Inferior parietal cortex (tissue), 1 donor: ENCODE measurements around the gene FES.
"Not testable (repeated sequence)": the region's sequence is repeated elsewhere in the genome, so short reads cannot be mapped to it uniquely, and the experiment has no call there.

ENCODE experiments used
- DNase-seq: peaks from one replicate; pipeline ENCODE4 v3.0.0-alpha.2; 2016; ENCODE audit errors: extremely low spot score

Gene FES

GRCh38 chr15:90891346-90891949 lies 7.1 kb downstream of the FES start:
- no peak for DNase-seq

- DNase-seq, result no peak
Observed at GRCh38 chr15:90892023-90892422, 7.7 kb downstream of the FES start.

GRCh38 chr15:90892498-90893174 lies 8.3 kb downstream of the FES start:
- DNase-seq, result no peak

GRCh38 chr15:90893175-90894090 lies 9.1 kb downstream of the FES start:
- no peak for DNase-seq

GRCh38 chr15:90895571-90896117 lies 11.3 kb downstream of the FES start:
- peak; percentile 72 for DNase-seq

- DNase-seq, result not testable (repeated sequence)
Observed at GRCh38 chr15:90897131-90897655, 12.9 kb downstream of the FES start.

- peak; percentile 68 for DNase-seq
Observed at GRCh38 chr15:90901175-90902039, 17.1 kb downstream of the FES start.

GRCh38 chr15:90902040-90902839 lies 17.9 kb downstream of the FES start:
- DNase-seq, result peak; percentile 78

- peak; percentile 75 for DNase-seq
Observed at GRCh38 chr15:90902840-90903732, 18.8 kb downstream of the FES start, which contains the start of gene MAN2A2. TSS of gene MAN2A2 (plus strand) at chr15:90903302. CDS start at chr15:90904208, 906 bp downstream.

GRCh38 chr15:90903733-90904536 lies 19.6 kb downstream of the FES start:
- no peak for DNase-seq

- no peak for DNase-seq
Observed at GRCh38 chr15:90904746-90905145, 20.4 kb downstream of the FES start.

GRCh38 chr15:90905306-90906180 lies 21.2 kb downstream of the FES start:
- DNase-seq, result no peak

GRCh38 chr15:90906181-90906849 lies 22.0 kb downstream of the FES start:
- DNase-seq, result no peak

GRCh38 chr15:90907051-90907660 lies 22.9 kb downstream of the FES start:
- DNase-seq, result no peak

GRCh38 chr15:90907838-90908507 lies 23.7 kb downstream of the FES start:
- no peak for DNase-seq

- DNase-seq, result not testable (repeated sequence)
Observed at GRCh38 chr15:90909449-90909848, 25.1 kb downstream of the FES start.
